Stomach (tissue), 4 donors: ENCODE results near the gene BTG2.

Experiments used
- CTCF ChIP-seq, 7 experiments: fragments of 450-650 bp in 4 of 7; fragments of 200-600 bp in 3 of 7; sonication (generic) in 3 of 7; IDR thresholded peaks; one replicate each; pipeline ENCODE4 v1.5.1; 2016 to 2019; ENCODE audit warnings: antibody characterized with exemption in 7 of 7, control low read depth in 2 of 7, mild to moderate bottlenecking in 1 of 7
- EP300 ChIP-seq: sonication (generic); formaldehyde crosslinking; IDR thresholded peaks from one replicate; pipeline ENCODE4 v1.6.1; 2017; ENCODE audit warnings: antibody characterized with exemption
- POLR2A ChIP-seq, 4 donors: fragments of 450-650 bp; IDR thresholded peaks; one replicate each; pipeline ENCODE4 v1.6.1; 2016; ENCODE audit warnings: antibody characterized with exemption in 4 of 4, control low read depth in 2 of 4, mild to moderate bottlenecking in 1 of 4, moderate library complexity in 1 of 4
- POLR2AphosphoS5 ChIP-seq, 3 donors: sonication (generic); formaldehyde crosslinking; IDR thresholded peaks; one replicate each; pipeline ENCODE4 v1.6.1; 2016; ENCODE audit warnings: antibody characterized with exemption in 3 of 3

GRCh38 chr1:203306965-203307541 lies 1.7 kb downstream of the BTG2 start:
- TF ChIP-seq CTCF (IDR thresholded peaks at IDR 0.05), result no peak
- peak in 2 of 3 donors; percentile 67 to 83 for TF ChIP-seq POLR2AphosphoS5 (IDR thresholded peaks at IDR 0.05)
- peak in 1 of 4 donors; percentile 7 for TF ChIP-seq POLR2A (IDR thresholded peaks at IDR 0.05)
- TF ChIP-seq EP300, result no peak
